Activated CD4-positive, alpha-beta T cell treated with anti-CD3 and anti-CD28 coated beads, Interleukin-2, amount 50 U/mL, for 16 hours (primary cell): ENCODE data around the gene TNC.

Source experiments
- DNase-seq: peaks from one replicate; pipeline ENCODE4 v3.0.0-alpha.2; 2020

Gene TNC

DNA sequence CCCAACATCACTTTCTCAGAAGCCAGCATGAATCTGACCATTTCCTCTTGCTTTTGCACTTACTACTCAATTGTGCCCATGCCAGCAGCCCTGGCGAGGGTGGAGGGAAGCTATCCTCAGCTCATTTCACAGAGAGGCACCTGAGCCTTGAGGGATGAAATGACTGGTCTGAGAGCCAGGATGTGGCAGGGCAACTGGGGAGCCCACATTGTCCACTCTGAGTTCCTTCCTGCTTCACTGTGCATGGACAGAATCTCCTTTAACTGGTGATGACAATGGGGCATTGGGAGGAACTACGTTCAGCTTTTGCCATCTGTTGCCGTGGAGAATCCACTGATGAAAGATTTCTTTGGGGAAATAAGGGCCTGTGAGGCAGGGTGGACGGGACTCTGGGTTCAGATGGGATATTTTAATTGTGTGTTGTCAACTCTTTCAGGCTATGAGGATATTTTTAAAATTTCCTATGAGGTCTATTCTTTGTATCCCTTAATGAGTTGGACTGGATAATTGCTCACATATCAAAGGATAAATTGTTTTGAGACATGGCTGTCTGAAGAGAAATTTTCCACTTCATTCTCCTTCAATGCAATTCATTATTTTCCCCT lies 78.3 kb downstream of the TNC start:
- DNase-seq = no peak

DNA sequence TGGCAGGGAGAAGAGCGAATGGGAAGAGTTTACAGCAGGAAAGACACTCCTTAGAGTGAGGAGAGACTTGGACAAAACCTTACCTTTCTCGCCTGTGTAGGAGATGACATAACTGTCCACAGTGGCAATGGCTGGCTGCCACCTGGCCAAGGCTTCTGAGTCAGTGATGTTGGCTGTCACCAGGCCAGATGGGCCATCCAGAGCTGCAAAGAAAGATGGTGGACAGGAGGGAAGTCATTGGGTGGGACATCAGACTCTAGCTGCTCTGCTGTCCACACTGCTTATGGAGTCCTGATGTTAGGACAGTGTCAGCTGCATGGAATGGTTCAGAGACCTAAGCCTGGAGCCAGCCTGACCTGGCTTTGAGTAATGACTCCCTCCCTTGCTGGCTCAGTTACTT lies 79.8 kb downstream of the TNC start:
- no peak for DNase-seq

DNA sequence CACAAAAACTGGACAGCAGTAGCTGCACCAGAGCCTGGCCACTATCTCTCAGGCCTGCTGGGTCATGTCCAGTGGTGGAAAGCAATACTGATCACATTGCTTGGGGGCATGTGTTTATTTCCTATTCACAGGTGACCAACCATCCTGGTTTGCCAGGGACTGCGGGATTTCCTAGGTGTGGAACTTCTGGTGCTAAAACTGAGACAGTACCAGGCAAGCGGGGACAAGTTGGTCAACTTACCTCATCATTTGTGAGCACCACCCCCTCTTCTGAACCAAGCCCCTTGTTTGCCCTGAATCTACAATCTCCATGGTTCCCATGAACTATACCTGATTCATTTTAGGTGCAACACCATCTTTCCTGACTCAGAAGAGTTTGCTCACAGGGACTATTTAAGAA lies 81.3 kb downstream of the TNC start:
- DNase-seq = no peak

DNA sequence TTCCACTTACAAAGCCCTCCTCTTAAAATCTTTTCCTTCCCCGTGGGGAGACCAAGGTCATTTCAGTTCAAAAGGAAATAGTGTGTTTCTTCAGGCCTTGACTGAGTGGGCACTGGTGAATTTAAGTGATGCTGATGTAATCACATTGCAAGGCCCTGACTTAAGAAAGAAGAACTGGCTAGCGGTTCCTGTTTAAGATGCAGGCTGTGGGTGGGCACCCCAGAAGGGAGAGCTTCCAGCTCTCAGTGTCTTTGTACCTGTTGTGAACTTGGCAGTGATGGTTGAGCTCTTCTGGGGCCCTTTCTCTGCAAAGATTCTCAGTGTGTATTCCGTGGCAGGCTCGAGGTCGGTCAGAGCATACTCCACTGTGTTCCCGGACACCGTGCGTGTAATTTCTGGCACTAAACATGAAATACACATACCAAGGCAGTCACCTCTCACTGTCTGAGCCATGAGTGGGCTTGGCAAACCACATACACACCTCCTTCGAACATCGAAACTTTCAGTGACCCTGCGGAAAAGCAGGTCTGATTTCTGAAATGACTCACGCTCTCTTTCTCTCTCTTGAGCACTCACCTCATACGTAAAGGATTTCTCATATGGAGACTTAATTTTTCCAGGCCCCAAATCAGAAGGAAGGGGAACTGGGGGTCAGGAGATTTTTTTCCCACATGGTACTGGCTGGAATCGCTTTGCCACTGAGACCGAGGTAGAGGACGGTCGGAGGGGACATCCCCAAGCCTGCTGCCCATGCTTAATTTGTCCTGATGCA lies 81.9 kb downstream of the TNC start:
- peak; percentile 83 for DNase-seq

DNA sequence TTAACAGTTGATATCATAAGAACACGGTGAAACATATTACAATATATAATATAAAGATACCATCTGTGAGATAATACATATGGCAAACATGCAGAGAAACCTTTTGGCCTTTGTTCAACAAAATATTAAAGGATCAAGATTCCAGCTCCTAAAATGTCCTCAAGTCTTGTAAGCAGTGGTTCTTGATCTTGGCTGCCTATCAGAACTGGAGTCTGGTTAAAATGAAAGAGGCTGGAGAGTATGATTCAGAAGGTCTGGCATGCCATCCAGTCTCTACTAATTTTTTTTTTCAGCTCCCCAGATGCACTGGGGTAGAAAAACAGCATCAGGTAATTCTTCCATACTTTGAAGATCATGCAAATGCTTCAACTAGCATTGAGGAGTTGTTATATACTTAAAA lies 83.2 kb downstream of the TNC start:
- no peak for DNase-seq

DNA sequence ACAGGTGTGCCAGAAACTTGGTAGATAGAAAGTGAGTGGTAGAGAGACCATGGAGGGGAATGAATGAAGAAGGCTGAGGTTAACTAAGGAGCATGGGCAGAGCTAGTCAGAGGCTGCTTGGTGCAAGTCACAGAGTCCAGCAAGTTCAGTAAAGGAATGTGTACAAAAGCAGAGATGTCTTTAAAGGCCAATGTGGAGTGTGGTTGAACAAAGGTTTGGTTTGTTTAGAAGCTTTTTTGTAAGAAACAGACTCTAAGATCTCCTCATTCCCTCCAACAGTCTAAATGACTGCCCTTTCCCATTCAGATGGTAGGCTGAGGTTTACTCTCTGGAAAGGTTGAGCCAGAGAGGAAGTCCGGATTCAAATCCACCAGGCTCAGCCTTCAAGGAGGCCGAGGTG lies 84.2 kb downstream of the TNC start:
- no peak for DNase-seq

DNA sequence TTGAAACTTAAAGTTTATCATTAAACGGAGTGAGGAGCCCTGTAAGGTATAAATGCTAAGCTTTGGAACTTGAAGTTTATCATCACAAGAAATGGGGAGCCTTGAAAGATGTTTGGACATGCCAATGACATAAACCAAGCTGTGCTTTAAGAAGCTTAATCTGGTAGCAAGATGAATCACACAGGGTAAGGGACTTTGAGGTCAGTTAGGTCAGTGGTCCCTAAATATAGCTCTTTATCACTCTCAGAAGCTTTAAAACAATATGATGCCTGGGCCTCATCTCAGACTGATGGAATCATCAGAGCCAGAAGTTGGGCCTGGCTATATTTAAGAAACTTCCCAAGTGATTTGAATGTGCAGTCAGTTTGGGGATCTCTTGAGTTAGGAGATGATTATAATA lies 85.7 kb downstream of the TNC start:
- DNase-seq = no peak

DNA sequence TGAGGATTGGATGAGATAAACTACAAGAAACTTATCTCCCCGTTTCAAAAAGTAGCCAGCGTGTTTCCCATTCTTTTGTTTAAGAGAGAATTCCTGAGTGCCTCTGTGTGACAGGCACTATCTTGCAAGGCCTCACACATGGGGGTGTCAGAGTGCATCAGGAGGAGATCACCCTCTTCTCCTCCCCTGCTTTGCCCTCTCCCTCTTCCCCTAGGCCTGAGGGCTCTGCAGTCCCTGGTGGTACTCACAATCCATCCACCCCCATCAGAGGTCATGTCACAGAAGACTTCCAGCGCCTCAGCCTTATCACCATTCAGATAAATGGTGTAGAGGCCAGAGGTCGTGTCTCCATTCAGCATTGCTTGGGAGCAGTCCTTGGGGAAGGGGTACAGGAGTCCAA lies 88.0 kb downstream of the TNC start:
- no peak for DNase-seq

DNA sequence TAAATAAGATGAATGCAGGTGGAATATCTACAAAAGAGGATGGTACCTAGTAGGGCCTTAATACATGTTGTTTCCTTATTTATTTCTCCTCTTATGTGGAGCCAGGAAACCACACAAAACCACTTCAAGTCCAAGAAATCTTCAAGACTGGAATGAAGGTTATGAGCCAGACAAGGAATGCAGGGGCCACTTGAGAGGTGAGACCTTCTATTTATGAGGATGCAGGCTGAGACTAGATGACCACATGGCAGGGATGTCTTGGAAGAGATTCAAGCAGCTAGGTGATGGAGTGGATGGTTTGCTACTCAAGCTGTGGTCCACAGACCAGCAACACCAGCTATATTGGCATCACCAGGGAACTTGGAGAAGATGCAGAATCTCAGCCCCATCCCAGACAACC lies 92.2 kb downstream of the TNC start:
- no peak for DNase-seq

DNA sequence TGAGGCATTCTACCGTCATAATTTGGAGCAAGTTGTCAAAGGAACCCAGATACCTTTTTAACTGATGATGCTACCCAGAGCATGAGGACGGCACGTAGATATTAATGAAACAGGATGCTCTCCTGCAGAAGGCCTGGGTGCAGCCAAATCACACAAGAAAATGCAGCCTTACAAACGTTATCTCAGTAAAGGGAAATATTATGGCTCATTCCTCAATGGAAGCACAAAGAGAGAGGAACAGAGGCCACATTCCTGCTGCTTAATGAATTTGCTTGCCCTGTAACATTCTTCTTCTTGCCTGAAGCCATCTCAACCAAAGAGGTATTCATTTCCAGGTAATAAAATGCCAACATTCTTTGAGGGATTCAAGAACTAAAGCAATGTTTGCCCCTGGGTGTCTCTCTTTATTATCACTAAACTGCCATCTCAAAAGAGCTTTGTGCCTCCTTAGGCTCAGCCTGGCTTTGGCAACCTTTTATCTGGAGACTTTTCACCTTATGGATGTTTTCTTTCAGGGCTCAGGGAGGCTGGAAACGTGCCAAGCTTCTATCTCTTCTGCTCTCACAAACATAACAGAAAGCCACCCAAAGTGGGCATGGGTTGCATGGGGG lies 92.9 kb downstream of the TNC start:
- no peak for DNase-seq

DNA sequence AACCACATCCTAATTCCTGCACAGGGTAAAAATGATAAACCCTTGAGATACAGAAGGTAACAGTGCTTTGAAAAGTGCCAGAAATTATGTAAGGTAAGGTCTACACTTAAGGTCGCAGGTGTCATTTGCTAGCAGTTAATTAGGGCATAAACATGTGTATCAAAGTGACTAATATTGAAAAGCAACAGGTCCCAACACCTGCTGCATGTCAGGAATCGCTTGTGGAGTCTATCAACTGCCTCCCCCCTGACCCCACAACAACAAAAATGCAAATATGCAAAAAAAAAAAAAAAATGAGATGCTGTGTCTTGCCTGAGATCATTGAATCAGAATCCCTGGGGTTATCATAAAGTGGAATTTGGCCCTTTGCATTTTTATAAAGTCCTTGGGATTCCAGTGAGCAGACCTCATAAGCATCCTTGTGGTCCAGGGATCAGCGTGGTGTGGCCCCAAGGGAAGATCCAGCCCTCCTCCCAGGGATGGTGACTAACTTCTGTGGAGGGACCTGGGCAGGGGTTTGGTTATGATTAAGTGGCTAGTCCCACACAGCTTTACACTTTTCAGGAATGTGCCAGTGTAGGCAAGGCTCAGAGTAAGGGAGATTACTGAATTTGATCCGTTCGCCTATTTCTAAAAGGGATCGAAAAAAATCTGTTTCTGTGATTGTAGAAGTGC lies 95.1 kb downstream of the TNC start:
- DNase-seq = no peak

DNA sequence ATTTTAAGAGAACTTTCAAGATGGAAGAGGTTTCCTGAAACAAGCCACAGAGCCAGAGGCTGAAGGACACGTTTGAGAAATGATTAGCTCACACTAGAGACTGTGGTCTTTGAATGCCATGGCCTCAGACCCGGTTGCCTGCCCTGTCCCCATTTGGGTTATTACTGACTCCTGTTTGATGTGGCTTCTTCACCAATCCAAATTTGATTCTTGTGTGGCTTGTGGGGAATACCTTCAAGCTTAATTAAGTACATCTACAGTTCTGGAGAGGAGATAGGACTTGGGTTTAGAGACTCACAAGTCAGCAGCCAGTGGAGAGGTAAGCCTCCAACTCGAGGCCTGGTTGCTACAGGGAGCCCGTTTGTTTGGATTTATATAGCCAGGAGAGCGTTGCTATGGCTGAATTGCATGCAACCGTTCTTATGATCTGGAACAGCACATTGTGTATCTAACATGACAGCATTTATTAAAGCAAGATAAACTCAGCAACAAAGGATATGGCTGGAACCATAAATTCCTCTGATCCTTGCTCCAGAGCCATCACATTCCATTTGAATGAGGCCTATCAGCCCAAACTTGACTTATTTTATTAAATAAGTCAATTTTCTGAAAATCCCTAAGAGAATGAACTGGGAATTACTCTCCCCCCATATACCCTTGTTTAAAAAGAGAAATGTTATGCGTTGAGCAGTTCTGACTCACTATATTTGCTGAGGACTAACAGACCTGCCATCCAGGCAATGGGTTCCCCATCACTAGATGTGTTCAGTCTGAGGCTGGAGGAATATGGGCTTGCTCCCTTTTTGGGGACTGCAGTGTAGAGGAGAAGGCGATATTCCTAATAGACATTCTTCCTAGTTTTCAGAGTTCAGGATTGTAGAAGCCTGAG lies 99.2 kb downstream of the TNC start:
- no peak for DNase-seq

DNA sequence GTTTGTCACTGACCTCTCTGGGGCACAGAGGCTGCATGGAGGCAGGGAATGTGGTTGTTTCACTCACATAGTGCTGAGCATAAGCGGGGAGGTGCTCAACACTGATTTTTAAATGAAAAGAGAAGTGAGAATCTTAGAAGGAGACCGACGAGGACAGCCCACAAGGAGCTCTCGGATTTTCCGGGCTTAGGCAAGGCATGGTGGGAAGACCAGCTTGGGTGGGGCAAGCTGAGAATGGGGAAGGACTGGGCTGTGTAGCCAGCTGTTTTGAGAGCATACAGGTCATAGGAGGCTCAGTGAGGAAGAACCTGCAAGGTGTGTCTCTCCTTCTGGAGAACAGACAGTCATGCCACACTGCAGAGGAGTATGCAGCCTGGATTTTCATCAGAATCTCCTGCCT lies 101.6 kb downstream of the TNC start:
- DNase-seq = no peak

DNA sequence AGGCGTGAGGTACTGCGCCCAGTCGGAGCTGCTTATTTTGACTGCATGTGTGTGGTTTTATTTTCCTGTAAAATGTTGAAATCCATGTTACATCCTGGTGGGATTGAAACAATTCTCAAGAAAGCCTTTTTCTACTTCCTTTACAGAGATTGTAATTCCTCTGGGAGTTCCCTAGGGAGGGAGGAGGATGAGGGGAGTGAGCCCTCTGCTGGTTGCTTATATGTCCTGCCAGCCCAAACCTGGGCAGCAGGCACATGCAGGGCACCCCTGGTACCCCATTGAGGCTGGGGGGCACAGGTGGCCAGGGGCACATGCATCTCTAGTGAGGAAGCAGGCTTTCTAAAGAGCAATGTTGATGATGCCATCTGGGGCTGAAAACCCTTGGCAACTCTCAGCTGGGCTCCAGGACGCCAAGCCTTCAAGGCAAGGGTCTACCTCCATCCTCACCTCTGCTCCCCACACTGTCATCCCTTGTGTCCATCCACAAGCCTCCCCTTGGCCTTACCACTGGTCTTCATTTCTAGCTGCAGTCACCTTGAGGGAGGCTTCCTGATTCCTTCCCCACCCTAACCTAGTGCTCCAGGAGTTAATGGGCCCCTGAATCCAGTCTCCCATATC lies 102.8 kb downstream of the TNC start:
- DNase-seq = no peak

DNA sequence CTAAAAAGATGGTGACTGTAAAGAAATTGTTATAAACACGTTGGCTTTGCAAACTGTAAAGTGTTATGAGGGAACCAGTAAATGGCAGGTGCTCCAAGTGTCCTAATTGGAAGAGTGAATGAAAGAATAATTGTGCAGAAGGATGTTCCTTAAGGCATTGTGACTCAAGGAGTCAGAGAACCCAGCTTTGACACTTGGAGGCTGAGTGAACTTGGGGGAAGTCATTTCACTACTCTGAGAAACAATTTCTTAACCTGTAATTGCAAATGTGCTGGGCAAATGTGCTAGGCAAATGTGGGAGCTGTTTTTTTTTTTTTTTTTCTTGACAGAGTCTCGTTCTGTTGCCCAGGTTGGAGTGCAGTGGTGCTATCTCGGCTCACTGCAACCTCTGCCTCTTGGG lies 103.5 kb downstream of the TNC start:
- no peak for DNase-seq

DNA sequence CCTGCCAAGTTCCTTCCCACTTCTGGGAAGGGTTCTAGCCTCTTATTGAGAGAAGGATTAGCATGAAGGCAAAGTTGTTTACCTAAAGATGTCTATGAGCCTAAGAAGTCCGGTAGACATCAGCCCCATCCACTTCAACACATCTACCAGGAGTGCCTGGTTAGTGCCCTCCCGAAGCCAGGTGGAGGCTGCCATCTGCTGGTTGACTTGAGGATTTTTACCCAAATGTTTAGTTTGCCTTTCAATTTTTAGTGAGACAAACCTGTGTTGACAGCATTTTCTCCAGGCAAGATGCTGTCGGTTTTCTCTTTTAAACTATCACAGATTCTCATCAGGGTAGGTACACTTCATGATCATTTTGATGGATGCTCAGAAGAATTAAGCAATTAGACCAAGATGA lies 104.0 kb downstream of the TNC start:
- peak; percentile 86 for DNase-seq

DNA sequence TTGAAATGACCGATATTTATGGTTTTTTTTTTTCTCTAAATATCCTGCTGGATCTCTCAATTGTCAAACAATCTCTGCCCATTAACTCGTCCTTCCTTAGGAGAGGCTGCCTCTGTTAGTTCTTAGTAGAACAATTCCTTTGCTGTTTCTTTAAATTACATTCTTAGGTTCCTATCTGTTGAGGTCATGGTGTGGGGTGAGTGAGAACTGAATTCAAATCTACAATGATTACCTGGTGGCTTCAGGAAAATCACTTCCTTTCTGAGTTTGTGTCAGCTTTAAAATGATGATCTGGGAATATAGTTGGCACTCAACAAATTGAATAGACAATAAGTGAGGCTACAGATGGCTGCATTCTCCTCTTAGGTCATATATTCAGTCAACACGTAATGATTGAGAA lies 105.5 kb downstream of the TNC start:
- no peak for DNase-seq

DNA sequence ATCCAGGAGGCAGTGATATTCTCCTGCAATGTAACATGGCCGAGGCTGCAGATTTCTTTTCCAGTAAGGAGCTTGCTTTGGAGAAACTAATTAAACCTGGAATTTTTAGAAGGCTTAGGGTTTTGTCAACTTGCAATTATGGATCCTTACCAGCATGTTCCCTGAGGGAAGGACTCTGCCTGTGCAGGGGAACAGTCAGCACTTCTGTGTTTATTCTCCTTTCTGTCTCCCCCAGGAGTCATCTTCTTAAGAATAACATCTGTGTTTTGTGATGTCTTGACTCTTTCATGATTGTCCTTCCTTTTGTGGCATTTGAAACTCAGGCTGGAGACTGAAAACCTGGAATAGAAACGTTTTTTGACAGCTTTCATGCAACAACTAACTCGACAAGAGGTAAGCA lies 107.1 kb downstream of the TNC start:
- DNase-seq = no peak

DNA sequence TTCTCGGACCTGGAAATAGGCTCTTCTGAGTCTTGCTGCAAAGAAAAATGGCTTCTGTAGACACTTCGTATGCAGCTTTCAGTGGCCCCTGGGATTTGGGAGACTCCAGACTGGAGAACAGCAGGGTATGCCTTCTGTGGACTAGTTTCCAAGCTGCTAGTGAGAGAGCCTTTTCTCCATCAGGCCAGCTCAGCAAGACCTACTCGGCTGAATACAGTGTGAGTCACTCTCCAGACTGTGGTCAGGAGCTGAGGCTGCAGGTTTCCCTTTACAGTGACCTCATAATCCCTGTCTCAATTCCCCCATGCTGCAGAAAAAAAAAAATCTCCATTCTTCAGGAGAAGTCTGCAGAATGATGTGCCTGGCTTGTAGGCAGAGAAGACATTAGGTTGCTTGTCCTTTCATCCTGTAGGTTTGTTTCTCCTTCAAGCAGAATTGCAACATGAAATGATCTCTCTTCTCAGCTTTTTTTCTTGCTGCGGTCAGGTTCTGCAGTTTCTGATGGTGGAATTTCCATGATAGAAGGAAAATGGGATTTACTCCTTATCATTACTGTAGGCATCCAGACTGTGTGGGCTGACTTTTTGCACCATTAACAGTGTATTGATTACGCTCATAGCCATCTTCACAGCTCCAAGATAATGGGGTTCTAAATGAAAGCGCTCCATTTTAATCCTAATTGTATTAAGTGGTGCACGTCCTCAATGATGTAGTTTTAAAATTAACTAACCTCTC lies 109.3 kb downstream of the TNC start:
- DNase-seq = peak; percentile 55

DNA sequence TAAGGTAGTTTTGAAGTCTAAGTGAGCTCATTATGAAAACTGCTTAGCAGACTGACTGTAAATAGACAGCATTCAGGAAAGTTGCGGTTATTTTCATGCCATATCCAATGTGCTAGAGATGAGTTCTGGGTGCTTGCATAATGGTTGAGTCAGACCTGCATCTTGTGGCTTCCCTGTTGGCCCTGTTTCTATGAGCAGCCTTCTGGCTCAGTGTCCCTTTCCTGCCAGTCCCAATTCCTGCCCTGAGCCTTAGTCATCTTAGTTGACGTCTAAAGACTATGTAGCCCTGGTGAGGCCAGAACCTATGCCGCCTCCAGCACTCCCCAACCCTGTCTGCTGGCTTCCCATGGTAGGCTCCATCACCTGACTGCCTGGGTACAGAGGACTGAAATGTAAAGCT lies 111.3 kb downstream of the TNC start:
- peak; percentile 86 for DNase-seq

DNA sequence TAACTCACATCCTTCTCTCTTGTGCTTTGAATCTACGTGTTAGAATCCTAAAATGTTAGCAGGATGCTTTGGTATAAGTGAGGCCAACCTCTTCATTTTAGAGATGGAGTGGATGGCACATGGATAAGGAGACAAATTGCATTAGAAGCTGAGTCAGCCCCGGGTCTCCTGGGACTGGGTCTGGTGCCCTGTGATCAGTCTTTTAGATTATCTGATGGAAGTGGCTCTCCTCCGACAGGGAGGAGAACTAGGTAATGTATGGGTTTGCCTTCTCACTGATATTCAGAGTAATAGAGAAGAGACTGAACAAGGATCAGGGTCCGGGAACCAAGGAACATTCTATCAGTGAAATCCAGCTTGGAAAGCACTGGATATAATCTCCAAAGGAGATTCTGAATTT lies 112.6 kb downstream of the TNC start:
- DNase-seq = no peak

DNA sequence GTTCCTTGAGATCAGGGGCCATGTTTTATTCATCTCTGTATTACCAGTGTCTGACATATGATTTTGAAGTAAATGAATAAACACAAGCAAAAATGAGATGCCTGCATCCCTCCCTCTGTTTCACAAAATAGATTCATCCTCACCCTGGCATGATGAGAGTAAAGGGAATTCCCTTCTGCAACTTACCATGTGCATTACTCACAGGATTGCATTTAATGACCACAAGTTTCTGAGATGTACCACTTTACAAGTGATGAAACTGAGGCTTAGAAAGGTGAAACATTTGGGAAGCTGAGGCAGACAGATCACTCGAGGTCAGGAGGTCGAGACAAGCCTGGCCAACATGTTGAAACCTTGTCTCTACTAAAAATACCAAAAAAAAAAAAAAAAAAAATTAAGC lies 113.4 kb downstream of the TNC start:
- DNase-seq = peak; percentile 32
